ENCODE data around the gene HJV. TPM values are rescaled to one million over a fixed set of nuclear protein-coding genes. Genes with fewer than 3 reads are reported as not detected.

The HJV gene
- total RNA-seq, 2 donors from 2014 or later = 0.13 to 0.15 TPM

DNA sequence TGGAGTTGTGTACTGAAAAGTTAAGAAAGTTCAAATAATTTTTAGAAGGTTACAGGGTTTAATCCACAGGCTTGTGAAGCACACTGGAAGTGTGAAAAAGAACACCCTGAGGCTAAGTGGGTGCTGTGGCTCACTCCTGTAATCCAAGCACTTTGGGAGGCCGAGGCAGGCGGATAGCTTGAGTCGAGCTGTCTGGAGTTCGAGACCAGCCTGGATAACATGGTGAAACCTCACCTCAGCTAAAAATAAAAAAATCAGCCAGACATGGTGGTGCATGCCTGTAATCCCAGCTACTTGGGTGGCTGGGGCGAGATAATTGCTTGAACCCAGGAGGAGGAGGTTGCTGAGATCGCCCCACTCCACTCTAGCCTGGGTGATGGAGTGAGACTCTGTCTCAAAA lies 35.0 kb downstream of the HJV start:
- H3K27me3 Mint-ChIP-seq (ENCODE audit: insufficient read depth) = no peaks in the 10 kb centered on the region
- H3K27ac ChIP-seq (ENCODE audit: low read depth, low read length) = no peak overlapping the region
- H3K36me3 Mint-ChIP-seq (ENCODE audit: low read depth) = no peaks in the 10 kb centered on the region

DNA sequence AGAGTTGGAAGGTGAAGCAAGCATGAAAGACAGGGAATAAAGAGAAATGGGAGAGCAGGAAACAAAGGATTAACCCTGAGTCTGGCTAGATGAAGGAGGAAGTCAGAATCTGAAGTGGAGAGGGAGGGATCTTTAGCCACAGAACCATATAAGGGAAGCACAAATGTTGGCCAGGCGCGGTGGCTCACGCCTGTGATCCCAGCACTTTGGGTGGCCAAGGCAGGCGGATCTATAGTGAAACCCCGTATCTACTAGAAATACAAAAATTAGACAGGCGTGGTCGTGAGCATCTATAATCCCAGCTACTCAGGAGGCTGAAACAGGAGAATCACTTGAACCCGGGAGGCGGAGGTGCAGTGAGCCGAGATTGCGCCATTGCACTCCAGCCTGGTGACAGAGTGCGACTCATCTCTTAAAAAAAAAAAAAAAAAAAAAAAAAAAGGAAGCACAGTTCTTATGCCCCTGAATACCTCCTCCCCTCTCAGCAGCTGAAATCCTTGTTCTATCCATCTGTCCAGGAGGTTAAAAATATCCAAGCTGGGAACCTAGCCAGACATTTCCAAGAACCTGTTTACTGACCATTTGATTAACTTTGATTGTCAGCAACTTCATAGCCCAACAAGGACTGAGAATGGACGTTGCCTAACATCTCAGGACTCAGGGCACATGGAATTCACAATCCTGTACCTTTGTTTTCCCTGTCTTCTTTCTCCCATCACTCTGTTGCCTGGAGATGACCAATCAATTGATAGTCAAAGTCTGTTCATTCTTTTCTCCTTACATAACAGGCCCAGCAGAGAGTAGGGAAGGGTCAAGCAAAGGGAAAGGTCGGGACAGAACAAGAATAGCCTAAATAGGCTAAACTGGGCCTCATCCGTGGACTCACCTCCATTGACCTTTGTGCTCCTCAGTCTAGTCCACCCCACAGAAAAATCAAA lies 35.8 kb downstream of the HJV start:
- WGBS, 2 experiments (ENCODE audit: insufficient coverage in 1 of 2, insufficient read length in 1 of 2) = 89 to 91% methylated on average over 11 to 15 of the region's 15 CpGs
- H3K9me3 ChIP-seq (ENCODE audit: control insufficient read depth, low read length) = no peaks in the 10 kb centered on the region
- TF ChIP-seq, protein P1, sequence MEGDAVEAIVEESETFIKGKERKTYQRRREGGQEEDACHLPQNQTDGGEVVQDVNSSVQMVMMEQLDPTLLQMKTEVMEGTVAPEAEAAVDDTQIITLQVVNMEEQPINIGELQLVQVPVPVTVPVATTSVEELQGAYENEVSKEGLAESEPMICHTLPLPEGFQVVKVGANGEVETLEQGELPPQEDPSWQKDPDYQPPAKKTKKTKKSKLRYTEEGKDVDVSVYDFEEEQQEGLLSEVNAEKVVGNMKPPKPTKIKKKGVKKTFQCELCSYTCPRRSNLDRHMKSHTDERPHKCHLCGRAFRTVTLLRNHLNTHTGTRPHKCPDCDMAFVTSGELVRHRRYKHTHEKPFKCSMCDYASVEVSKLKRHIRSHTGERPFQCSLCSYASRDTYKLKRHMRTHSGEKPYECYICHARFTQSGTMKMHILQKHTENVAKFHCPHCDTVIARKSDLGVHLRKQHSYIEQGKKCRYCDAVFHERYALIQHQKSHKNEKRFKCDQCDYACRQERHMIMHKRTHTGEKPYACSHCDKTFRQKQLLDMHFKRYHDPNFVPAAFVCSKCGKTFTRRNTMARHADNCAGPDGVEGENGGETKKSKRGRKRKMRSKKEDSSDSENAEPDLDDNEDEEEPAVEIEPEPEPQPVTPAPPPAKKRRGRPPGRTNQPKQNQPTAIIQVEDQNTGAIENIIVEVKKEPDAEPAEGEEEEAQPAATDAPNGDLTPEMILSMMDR (conservative IDR thresholded peaks at IDR 0.05) = no peak
- Mint-ChIP-seq H3K4me1 (peaks cover 17% of the 10 kb centered on the region), H3K4me3 (no peak overlapping the region), H3K9me3 (no peaks in the 10 kb centered on the region), H3K36me3 (ENCODE audit: low read depth) (no peaks in the 10 kb centered on the region), H3K27ac (peak overlapping the region; percentile 81), H3K27me3 (ENCODE audit: insufficient read depth) (no peaks in the 10 kb centered on the region)
- DNase-seq = no peak
- no peak overlapping the region for H3K4me3 ChIP-seq (ENCODE audit: low read length)
- H3K4me1 ChIP-seq (ENCODE audit: control insufficient read depth, insufficient read depth, low read length) = peaks cover 9% of the 10 kb centered on the region
- no peak overlapping the region for H3K9ac ChIP-seq (ENCODE audit: extremely low read depth, low read length, poor library complexity, severe bottlenecking)
- no peak overlapping the region for H3K27ac ChIP-seq (ENCODE audit: low read depth, low read length)
- H3K36me3 ChIP-seq (ENCODE audit: control insufficient read depth, insufficient read depth, low read length) = no peaks in the 10 kb centered on the region
- no peaks in the 10 kb centered on the region for H3K27me3 ChIP-seq (ENCODE audit: control insufficient read depth, insufficient read depth, low read length, poor library complexity, severe bottlenecking)

More for the DNA sequence above, 35.0 kb downstream of the HJV start:
- no peak overlapping the region for H3K9ac ChIP-seq (ENCODE audit: extremely low read depth, low read length, poor library complexity, severe bottlenecking)
- no peaks in the 10 kb centered on the region for H3K9me3 ChIP-seq (ENCODE audit: control insufficient read depth, low read length)
- TF ChIP-seq, protein P1 (conservative IDR thresholded peaks at IDR 0.05) = no peak
- Mint-ChIP-seq H3K27ac (no peak overlapping the region), H3K4me1 (peaks cover 18% of the 10 kb centered on the region), H3K9me3 (no peaks in the 10 kb centered on the region), H3K4me3 (no peak overlapping the region)
- no peaks in the 10 kb centered on the region for H3K36me3 ChIP-seq (ENCODE audit: control insufficient read depth, insufficient read depth, low read length)
- no peak for DNase-seq
- no peaks in the 10 kb centered on the region for H3K27me3 ChIP-seq (ENCODE audit: control insufficient read depth, insufficient read depth, low read length, poor library complexity, severe bottlenecking)
- WGBS, 2 experiments (ENCODE audit: insufficient coverage in 1 of 2, insufficient read length in 1 of 2) = 88 to 94% methylated on average over 1 to 6 of the region's 6 CpGs
- H3K4me3 ChIP-seq (ENCODE audit: low read length) = no peak overlapping the region
- H3K4me1 ChIP-seq (ENCODE audit: control insufficient read depth, insufficient read depth, low read length) = peaks cover 9% of the 10 kb centered on the region

DNA sequence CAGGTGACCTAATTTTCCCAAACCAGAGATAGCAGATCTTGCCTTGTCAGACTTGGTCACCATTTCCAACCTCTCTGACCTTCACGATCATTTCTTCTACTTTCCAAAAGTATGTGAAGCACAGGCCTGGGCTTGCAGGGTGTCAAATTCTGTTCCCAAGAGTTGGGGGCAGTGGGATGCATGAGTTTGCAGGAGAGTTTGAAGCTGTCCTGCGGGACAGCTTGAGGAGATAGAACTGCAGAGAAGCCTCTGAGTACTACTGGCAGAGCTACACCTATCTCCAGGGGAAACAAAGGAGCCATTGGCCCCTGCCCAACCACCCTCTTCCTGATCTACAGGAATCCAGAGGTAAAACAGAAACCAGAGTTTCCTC lies 36.4 kb downstream of the HJV start:
- H3K9me3 ChIP-seq (ENCODE audit: control insufficient read depth, low read length) = no peaks in the 10 kb centered on the region
- peaks cover 9% of the 10 kb centered on the region for H3K4me1 ChIP-seq (ENCODE audit: control insufficient read depth, insufficient read depth, low read length)
- H3K4me3 ChIP-seq (ENCODE audit: low read length) = no peak overlapping the region
- Mint-ChIP-seq H3K9me3 (no peaks in the 10 kb centered on the region), H3K27me3 (ENCODE audit: insufficient read depth) (no peaks in the 10 kb centered on the region), H3K4me1 (peaks cover 11% of the 10 kb centered on the region), H3K36me3 (ENCODE audit: low read depth) (no peaks in the 10 kb centered on the region), H3K4me3 (no peak overlapping the region), H3K27ac (peak overlapping the region; percentile 81)
- H3K27me3 ChIP-seq (ENCODE audit: control insufficient read depth, insufficient read depth, low read length, poor library complexity, severe bottlenecking) = no peaks in the 10 kb centered on the region
- no peaks in the 10 kb centered on the region for H3K36me3 ChIP-seq (ENCODE audit: control insufficient read depth, insufficient read depth, low read length)
- no peak for DNase-seq
- H3K27ac ChIP-seq (ENCODE audit: low read depth, low read length) = no peak overlapping the region
- TF ChIP-seq, protein P1 (conservative IDR thresholded peaks at IDR 0.05) = no peak
- 84 to 92% methylated on average over 2 of the region's 2 CpGs for WGBS, 2 experiments (ENCODE audit: insufficient coverage in 1 of 2, insufficient read length in 1 of 2)
- H3K9ac ChIP-seq (ENCODE audit: extremely low read depth, low read length, poor library complexity, severe bottlenecking) = no peak overlapping the region

Data from endodermal cell (in vitro differentiated cells).